Measurements from ENCODE around the gene MASP1.

MASP1 gene, protein sequence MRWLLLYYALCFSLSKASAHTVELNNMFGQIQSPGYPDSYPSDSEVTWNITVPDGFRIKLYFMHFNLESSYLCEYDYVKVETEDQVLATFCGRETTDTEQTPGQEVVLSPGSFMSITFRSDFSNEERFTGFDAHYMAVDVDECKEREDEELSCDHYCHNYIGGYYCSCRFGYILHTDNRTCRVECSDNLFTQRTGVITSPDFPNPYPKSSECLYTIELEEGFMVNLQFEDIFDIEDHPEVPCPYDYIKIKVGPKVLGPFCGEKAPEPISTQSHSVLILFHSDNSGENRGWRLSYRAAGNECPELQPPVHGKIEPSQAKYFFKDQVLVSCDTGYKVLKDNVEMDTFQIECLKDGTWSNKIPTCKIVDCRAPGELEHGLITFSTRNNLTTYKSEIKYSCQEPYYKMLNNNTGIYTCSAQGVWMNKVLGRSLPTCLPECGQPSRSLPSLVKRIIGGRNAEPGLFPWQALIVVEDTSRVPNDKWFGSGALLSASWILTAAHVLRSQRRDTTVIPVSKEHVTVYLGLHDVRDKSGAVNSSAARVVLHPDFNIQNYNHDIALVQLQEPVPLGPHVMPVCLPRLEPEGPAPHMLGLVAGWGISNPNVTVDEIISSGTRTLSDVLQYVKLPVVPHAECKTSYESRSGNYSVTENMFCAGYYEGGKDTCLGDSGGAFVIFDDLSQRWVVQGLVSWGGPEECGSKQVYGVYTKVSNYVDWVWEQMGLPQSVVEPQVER

GRCh38 chr3:187291512-187292132 is at the start of gene MASP1:
Gene MASP1 (minus strand): TSS chr3:187291737. CDS start chr3:187291632, 105 bp downstream.
- Histone ChIP-seq H3K27ac (ENCODE audit: low read length) (no peak within 1 kb of the TSS), H3K9me3 (ENCODE audit: control insufficient read depth in 2 of 2, low read length in 2 of 2) (no peaks in the 10 kb centered on the region), H3K36me3 (ENCODE audit: control insufficient read depth in 2 of 2, insufficient read depth in 2 of 2, low read length in 2 of 2) (no peaks in the 10 kb centered on the region), H3K27me3 (ENCODE audit: control insufficient read depth in 1 of 2, insufficient read depth in 2 of 2, low read length in 2 of 2) (no peaks in the 10 kb centered on the region), H3K9ac (ENCODE audit: low read length in 2 of 2) (peak within 1 kb of the TSS in 1 of 2 donors; percentile 62), H3K4me1 (ENCODE audit: control insufficient read depth, insufficient read depth, low read length) (peaks cover 18% of the 10 kb centered on the region), H3K4me3 (ENCODE audit: low read length in 2 of 2) (peak within 1 kb of the TSS; percentile 59 to 67)

GRCh38 chr3:187340578-187340977 is 49.0 kb upstream of the MASP1 start:
- no peaks in the 10 kb centered on the region for H3K36me3 ChIP-seq (ENCODE audit: control insufficient read depth in 2 of 2, insufficient read depth in 2 of 2, low read length in 2 of 2)
- no peak overlapping the region for H3K4me3 ChIP-seq (ENCODE audit: low read length in 2 of 2)
- no peak overlapping the region for H3K9ac ChIP-seq (ENCODE audit: low read length in 2 of 2)
- no peaks in the 10 kb centered on the region for H3K9me3 ChIP-seq (ENCODE audit: control insufficient read depth in 2 of 2, low read length in 2 of 2)
- H3K27me3 ChIP-seq (ENCODE audit: control insufficient read depth in 1 of 2, insufficient read depth in 2 of 2, low read length in 2 of 2) = peaks cover 2 to 5% of the 10 kb centered on the region in 2 donors
- H3K4me1 ChIP-seq (ENCODE audit: control insufficient read depth, insufficient read depth, low read length) = no peaks in the 10 kb centered on the region
- no peak overlapping the region for H3K27ac ChIP-seq (ENCODE audit: low read length)

- no peak overlapping the region for H3K9ac ChIP-seq (ENCODE audit: low read length in 2 of 2)
- peaks cover 2 to 5% of the 10 kb centered on the region in 2 donors for H3K27me3 ChIP-seq (ENCODE audit: control insufficient read depth in 1 of 2, insufficient read depth in 2 of 2, low read length in 2 of 2)
- no peak overlapping the region for H3K27ac ChIP-seq (ENCODE audit: low read length)
- no peak overlapping the region for H3K4me3 ChIP-seq (ENCODE audit: low read length in 2 of 2)
- no peaks in the 10 kb centered on the region for H3K4me1 ChIP-seq (ENCODE audit: control insufficient read depth, insufficient read depth, low read length)
- no peaks in the 10 kb centered on the region for H3K9me3 ChIP-seq (ENCODE audit: control insufficient read depth in 2 of 2, low read length in 2 of 2)
- H3K36me3 ChIP-seq (ENCODE audit: control insufficient read depth in 2 of 2, insufficient read depth in 2 of 2, low read length in 2 of 2) = no peaks in the 10 kb centered on the region
These were observed 44.8 kb upstream of the MASP1 start for GRCh38 chr3:187336322-187336721.

GRCh38 chr3:187334904-187335303 is 43.4 kb upstream of the MASP1 start:
- H3K9ac ChIP-seq (ENCODE audit: low read length in 2 of 2) = no peak overlapping the region
- no peaks in the 10 kb centered on the region for H3K4me1 ChIP-seq (ENCODE audit: control insufficient read depth, insufficient read depth, low read length)
- H3K9me3 ChIP-seq (ENCODE audit: control insufficient read depth in 2 of 2, low read length in 2 of 2) = no peaks in the 10 kb centered on the region
- peaks cover 2 to 5% of the 10 kb centered on the region in 2 donors for H3K27me3 ChIP-seq (ENCODE audit: control insufficient read depth in 1 of 2, insufficient read depth in 2 of 2, low read length in 2 of 2)
- no peak overlapping the region for H3K27ac ChIP-seq (ENCODE audit: low read length)
- no peak overlapping the region for H3K4me3 ChIP-seq (ENCODE audit: low read length in 2 of 2)
- H3K36me3 ChIP-seq (ENCODE audit: control insufficient read depth in 2 of 2, insufficient read depth in 2 of 2, low read length in 2 of 2) = no peaks in the 10 kb centered on the region

- H3K4me1 ChIP-seq (ENCODE audit: control insufficient read depth, insufficient read depth, low read length) = no peaks in the 10 kb centered on the region
- no peak overlapping the region for H3K4me3 ChIP-seq (ENCODE audit: low read length in 2 of 2)
- H3K27me3 ChIP-seq (ENCODE audit: control insufficient read depth in 1 of 2, insufficient read depth in 2 of 2, low read length in 2 of 2) = no peaks in the 10 kb centered on the region
- H3K27ac ChIP-seq (ENCODE audit: low read length) = no peak overlapping the region
- no peak overlapping the region for H3K9ac ChIP-seq (ENCODE audit: low read length in 2 of 2)
- no peaks in the 10 kb centered on the region for H3K36me3 ChIP-seq (ENCODE audit: control insufficient read depth in 2 of 2, insufficient read depth in 2 of 2, low read length in 2 of 2)
- H3K9me3 ChIP-seq (ENCODE audit: control insufficient read depth in 2 of 2, low read length in 2 of 2) = no peaks in the 10 kb centered on the region
These were observed 37.2 kb upstream of the MASP1 start for GRCh38 chr3:187328691-187329090.

DNA sequence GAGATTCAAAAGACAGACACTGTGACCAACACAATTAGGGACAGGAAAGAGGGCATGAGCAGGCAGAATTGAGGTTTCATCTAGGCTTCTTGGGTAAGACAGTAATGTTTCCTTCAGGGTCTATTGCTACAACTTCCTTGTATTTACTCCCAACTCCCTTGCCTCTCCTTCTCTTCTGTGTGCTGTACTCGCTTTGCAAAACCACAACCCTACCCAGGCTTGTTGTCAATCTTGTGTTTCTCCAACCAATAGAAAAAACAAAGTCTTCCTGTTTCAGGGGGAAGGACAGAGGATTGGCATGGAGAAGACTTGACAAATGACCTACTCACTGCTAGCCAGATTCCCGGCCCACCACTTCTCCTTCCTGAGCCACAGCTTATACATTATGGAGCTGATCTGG is 36.3 kb upstream of the MASP1 start:
- H3K27me3 ChIP-seq (ENCODE audit: control insufficient read depth in 1 of 2, insufficient read depth in 2 of 2, low read length in 2 of 2) = no peaks in the 10 kb centered on the region
- H3K4me1 ChIP-seq (ENCODE audit: control insufficient read depth, insufficient read depth, low read length) = no peaks in the 10 kb centered on the region
- H3K9ac ChIP-seq (ENCODE audit: low read length in 2 of 2) = no peak overlapping the region
- H3K9me3 ChIP-seq (ENCODE audit: control insufficient read depth in 2 of 2, low read length in 2 of 2) = no peaks in the 10 kb centered on the region
- H3K27ac ChIP-seq (ENCODE audit: low read length) = no peak overlapping the region
- H3K4me3 ChIP-seq (ENCODE audit: low read length in 2 of 2) = no peak overlapping the region
- no peaks in the 10 kb centered on the region for H3K36me3 ChIP-seq (ENCODE audit: control insufficient read depth in 2 of 2, insufficient read depth in 2 of 2, low read length in 2 of 2)

DNA sequence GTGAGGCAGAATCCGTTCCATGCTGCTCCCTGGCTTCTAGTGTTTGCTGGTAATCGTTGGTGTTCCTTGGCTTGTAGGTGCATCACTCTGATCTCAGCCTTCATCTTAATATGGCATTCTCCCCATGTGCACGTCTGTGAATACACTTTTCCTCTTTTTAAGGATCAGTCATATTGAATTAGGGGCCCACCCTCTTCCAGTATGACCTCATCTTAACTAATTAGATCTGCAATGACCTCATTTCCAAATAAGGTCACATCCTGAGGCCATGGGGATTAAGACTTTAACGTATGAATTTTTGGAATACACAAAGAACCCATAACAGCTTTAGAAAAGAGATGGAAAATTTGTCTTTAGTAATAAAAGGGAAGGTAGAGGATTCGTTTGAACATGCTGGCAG is 34.1 kb upstream of the MASP1 start:
- no peaks in the 10 kb centered on the region for H3K36me3 ChIP-seq (ENCODE audit: control insufficient read depth in 2 of 2, insufficient read depth in 2 of 2, low read length in 2 of 2)
- no peak overlapping the region for H3K9ac ChIP-seq (ENCODE audit: low read length in 2 of 2)
- no peak overlapping the region for H3K27ac ChIP-seq (ENCODE audit: low read length)
- H3K9me3 ChIP-seq (ENCODE audit: control insufficient read depth in 2 of 2, low read length in 2 of 2) = no peaks in the 10 kb centered on the region
- H3K4me3 ChIP-seq (ENCODE audit: low read length in 2 of 2) = no peak overlapping the region
- H3K27me3 ChIP-seq (ENCODE audit: control insufficient read depth in 1 of 2, insufficient read depth in 2 of 2, low read length in 2 of 2) = no peaks in the 10 kb centered on the region
- H3K4me1 ChIP-seq (ENCODE audit: control insufficient read depth, insufficient read depth, low read length) = no peaks in the 10 kb centered on the region

GRCh38 chr3:187323091-187323490 is 31.6 kb upstream of the MASP1 start:
- Histone ChIP-seq H3K27me3 (ENCODE audit: control insufficient read depth in 1 of 2, insufficient read depth in 2 of 2, low read length in 2 of 2) (peaks cover 0 to 3% of the 10 kb centered on the region in 2 donors), H3K36me3 (ENCODE audit: control insufficient read depth in 2 of 2, insufficient read depth in 2 of 2, low read length in 2 of 2) (no peaks in the 10 kb centered on the region), H3K4me1 (ENCODE audit: control insufficient read depth, insufficient read depth, low read length) (peaks cover 5% of the 10 kb centered on the region), H3K9me3 (ENCODE audit: control insufficient read depth in 2 of 2, low read length in 2 of 2) (no peaks in the 10 kb centered on the region), H3K9ac (ENCODE audit: low read length in 2 of 2) (no peak overlapping the region), H3K27ac (ENCODE audit: low read length) (no peak overlapping the region), H3K4me3 (ENCODE audit: low read length in 2 of 2) (no peak overlapping the region)

- Histone ChIP-seq H3K27ac (ENCODE audit: low read length) (no peak overlapping the region), H3K36me3 (ENCODE audit: control insufficient read depth in 2 of 2, insufficient read depth in 2 of 2, low read length in 2 of 2) (no peaks in the 10 kb centered on the region), H3K4me3 (ENCODE audit: low read length in 2 of 2) (no peak overlapping the region), H3K9me3 (ENCODE audit: control insufficient read depth in 2 of 2, low read length in 2 of 2) (no peaks in the 10 kb centered on the region), H3K27me3 (ENCODE audit: control insufficient read depth in 1 of 2, insufficient read depth in 2 of 2, low read length in 2 of 2) (peaks cover 0 to 3% of the 10 kb centered on the region in 2 donors), H3K9ac (ENCODE audit: low read length in 2 of 2) (no peak overlapping the region), H3K4me1 (ENCODE audit: control insufficient read depth, insufficient read depth, low read length) (peaks cover 5% of the 10 kb centered on the region)
These were observed 30.8 kb upstream of the MASP1 start for GRCh38 chr3:187322291-187322690.

GRCh38 chr3:187321766-187322165 is 30.2 kb upstream of the MASP1 start:
- Histone ChIP-seq H3K4me1 (ENCODE audit: control insufficient read depth, insufficient read depth, low read length) (peaks cover 5% of the 10 kb centered on the region), H3K9ac (ENCODE audit: low read length in 2 of 2) (no peak overlapping the region), H3K4me3 (ENCODE audit: low read length in 2 of 2) (no peak overlapping the region), H3K27ac (ENCODE audit: low read length) (no peak overlapping the region), H3K36me3 (ENCODE audit: control insufficient read depth in 2 of 2, insufficient read depth in 2 of 2, low read length in 2 of 2) (no peaks in the 10 kb centered on the region), H3K9me3 (ENCODE audit: control insufficient read depth in 2 of 2, low read length in 2 of 2) (no peaks in the 10 kb centered on the region), H3K27me3 (ENCODE audit: control insufficient read depth in 1 of 2, insufficient read depth in 2 of 2, low read length in 2 of 2) (peaks cover 0 to 3% of the 10 kb centered on the region in 2 donors)

Data from stomach smooth muscle (tissue), 2 donors.